GM23338 (cell line): ENCODE data around the gene MIER1. TPM values are rescaled to one million over a fixed set of nuclear protein-coding genes. Genes with fewer than 3 reads are reported as not detected.

ENCODE experiments used
- ATAC-seq: fragments of 200-7000 bp; cut with Tn5 transposase; 3 replicates; pipeline ENCODE4 v1.9.1; 2020
- DNase-seq: peaks from one replicate; pipeline ENCODE4 v3.0.0-alpha.2; 2015; ENCODE audit warnings: low spot score
- H2AFZ ChIP-seq: fragments of 200-600 bp; sonication (generic); 2 replicates; pipeline ENCODE4 v1.8.0; 2016; ENCODE audit warnings: antibody characterized with exemption, mild to moderate bottlenecking, moderate library complexity
- H3F3A ChIP-seq: fragments of 200-600 bp; sonication (generic); replicated peaks from 2 replicates; pipeline ENCODE4 v1.8.0; 2017; ENCODE audit warnings: antibody characterized with exemption, mixed run types, low read depth
- H3K27ac ChIP-seq: fragments of 200-600 bp; sonication (generic); 2 replicates; pipeline ENCODE4 v1.6.1; 2016; ENCODE audit warnings: low read depth
- H3K27me3 ChIP-seq: fragments of 200-600 bp; sonication (generic); 2 replicates; pipeline ENCODE4 v1.8.0; 2016; ENCODE audit warnings: mild to moderate bottlenecking, mixed run types, moderate library complexity; ENCODE audit not compliant: insufficient read depth
- H3K36me3 ChIP-seq: fragments of 200-600 bp; sonication (generic); 2 replicates; pipeline ENCODE4 v1.8.0; 2016; ENCODE audit warnings: mild to moderate bottlenecking; ENCODE audit not compliant: insufficient read depth
- H3K4me1 ChIP-seq: fragments of 200-600 bp; sonication (generic); 2 replicates; pipeline ENCODE4 v1.8.0; 2016; ENCODE audit warnings: mild to moderate bottlenecking, moderate library complexity; ENCODE audit not compliant: insufficient read depth
- H3K4me2 ChIP-seq: fragments of 200-600 bp; sonication (generic); 2 replicates; pipeline ENCODE4 v1.7.1; 2017; ENCODE audit warnings: mixed run types
- H3K4me3 ChIP-seq: fragments of 200-600 bp; sonication (generic); 2 replicates; pipeline ENCODE4 v1.6.1; 2016; ENCODE audit warnings: mixed run types
- H3K79me2 ChIP-seq: fragments of 200-600 bp; sonication (generic); replicated peaks from 2 replicates; pipeline ENCODE4 v1.8.0; 2017; ENCODE audit warnings: mild to moderate bottlenecking; ENCODE audit not compliant: insufficient read depth
- H3K9me2 ChIP-seq: fragments of 200-600 bp; sonication (generic); 2 replicates; pipeline ENCODE4 v1.8.0; 2017; ENCODE audit not compliant: insufficient read depth
- H4K20me1 ChIP-seq: fragments of 200-600 bp; sonication (generic); replicated peaks from 2 replicates; pipeline ENCODE4 v1.8.0; 2017; ENCODE audit warnings: mild to moderate bottlenecking; ENCODE audit not compliant: insufficient read depth
- H3K27ac Mint-ChIP-seq: 2 replicates; pipeline ENCODE4 v1.8.0; 2020; ENCODE audit warnings: inconsistent platforms, mild to moderate bottlenecking, moderate library complexity, mixed read lengths
- H3K27me3 Mint-ChIP-seq: 3 replicates; pipeline ENCODE4 v1.8.0; 2022; ENCODE audit warnings: low read depth, mild to moderate bottlenecking, moderate library complexity, mixed read lengths, inconsistent platforms; ENCODE audit not compliant: insufficient read depth, poor library complexity
- H3K36me3 Mint-ChIP-seq: 3 replicates; pipeline ENCODE4 v1.8.0; 2021; ENCODE audit warnings: low read depth, mild to moderate bottlenecking, inconsistent platforms, moderate library complexity, mixed read lengths
- H3K4me1 Mint-ChIP-seq: 3 replicates; pipeline ENCODE4 v1.8.0; 2020; ENCODE audit warnings: mild to moderate bottlenecking, inconsistent platforms, mixed read lengths
- H3K4me3 Mint-ChIP-seq: 3 replicates; pipeline ENCODE4 v1.8.0; 2021; ENCODE audit warnings: moderate library complexity, mild to moderate bottlenecking, inconsistent platforms, mixed read lengths
- H3K9me3 Mint-ChIP-seq: 3 replicates; pipeline ENCODE4 v1.8.0; 2020; ENCODE audit warnings: moderate library complexity, mild to moderate bottlenecking, inconsistent platforms, mixed read lengths
- JUNB ChIP-seq: IDR thresholded peaks from one replicate; pipeline ENCODE4 v1.6.1; 2016; ENCODE audit warnings: antibody characterized with exemption; ENCODE audit not compliant: unreplicated experiment
- POLR2AphosphoS5 ChIP-seq: IDR thresholded peaks from 2 replicates; pipeline ENCODE4 v1.6.1; 2016; ENCODE audit warnings: antibody characterized with exemption, low read depth
- STAT1 ChIP-seq: IDR thresholded peaks from one replicate; pipeline ENCODE4 v1.6.1; 2016; ENCODE audit warnings: antibody characterized with exemption; ENCODE audit not compliant: unreplicated experiment
- polyA plus RNA-seq: library from polyadenylated mRNA; unstranded; fragments of >200 nt; fragmentation: Nextera tagmentation; extraction: Ambion mirVana; gene quantifications from 2 replicates; pipeline ENCODE4 v1.2.1, GENCODE V29; 2016
- total RNA-seq: library from RNA; depleted of rRNA; stranded (reverse); fragments of >200 nt; shearing (Covaris generic); gene quantifications from 2 replicates; pipeline ENCODE4 v1.2.3, GENCODE V29; 2014
- TF ChIP-seq, protein P1 (sequence below), 2 experiments: fragments of 200-600 bp in 1 of 2; sonication (generic) in 1 of 2; conservative IDR thresholded peaks; 2 replicates each; pipeline versions ENCODE4 v1.5.1 to v1.6.1; 2016 to 2017; ENCODE audit warnings: antibody characterized with exemption in 2 of 2, low read depth in 2 of 2, mild to moderate bottlenecking in 2 of 2, moderate library complexity in 1 of 2
- TF ChIP-seq, protein P2 (sequence below): fragments of 250-450 bp; sonication (Bioruptor Pico); IDR thresholded peaks from 2 replicates; pipeline ENCODE4 v1.5.0; 2020; ENCODE audit warnings: mild to moderate bottlenecking, moderate library complexity

Gene MIER1
- total and polyA plus RNA-seq, 2 experiments from 2014 or later = 38.2 to 72.8 TPM

DNA sequence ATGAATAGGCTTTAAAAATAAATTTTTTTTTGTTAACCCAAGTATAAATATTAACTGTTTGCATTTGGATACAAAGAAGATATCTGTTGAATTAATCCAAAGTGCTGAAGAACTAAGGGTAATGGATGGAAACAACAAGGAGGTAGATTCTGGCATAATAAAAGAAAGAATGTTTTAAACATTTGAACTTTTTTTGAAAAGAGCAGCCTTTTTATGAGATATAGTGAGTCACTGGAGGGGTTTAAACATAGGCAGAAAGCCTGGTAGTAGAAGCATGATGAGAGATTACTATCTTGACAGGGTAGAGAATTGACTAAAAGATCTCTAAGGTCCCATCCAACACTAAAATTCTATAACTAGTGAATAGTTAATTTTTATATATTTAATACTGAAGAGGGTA is 2.7 kb downstream of the MIER1 start (continued):
- TF ChIP-seq, protein P1, sequence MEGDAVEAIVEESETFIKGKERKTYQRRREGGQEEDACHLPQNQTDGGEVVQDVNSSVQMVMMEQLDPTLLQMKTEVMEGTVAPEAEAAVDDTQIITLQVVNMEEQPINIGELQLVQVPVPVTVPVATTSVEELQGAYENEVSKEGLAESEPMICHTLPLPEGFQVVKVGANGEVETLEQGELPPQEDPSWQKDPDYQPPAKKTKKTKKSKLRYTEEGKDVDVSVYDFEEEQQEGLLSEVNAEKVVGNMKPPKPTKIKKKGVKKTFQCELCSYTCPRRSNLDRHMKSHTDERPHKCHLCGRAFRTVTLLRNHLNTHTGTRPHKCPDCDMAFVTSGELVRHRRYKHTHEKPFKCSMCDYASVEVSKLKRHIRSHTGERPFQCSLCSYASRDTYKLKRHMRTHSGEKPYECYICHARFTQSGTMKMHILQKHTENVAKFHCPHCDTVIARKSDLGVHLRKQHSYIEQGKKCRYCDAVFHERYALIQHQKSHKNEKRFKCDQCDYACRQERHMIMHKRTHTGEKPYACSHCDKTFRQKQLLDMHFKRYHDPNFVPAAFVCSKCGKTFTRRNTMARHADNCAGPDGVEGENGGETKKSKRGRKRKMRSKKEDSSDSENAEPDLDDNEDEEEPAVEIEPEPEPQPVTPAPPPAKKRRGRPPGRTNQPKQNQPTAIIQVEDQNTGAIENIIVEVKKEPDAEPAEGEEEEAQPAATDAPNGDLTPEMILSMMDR (conservative IDR thresholded peaks at IDR 0.05; ENCODE audit: low read depth in 2 of 2) = no peak

DNA sequence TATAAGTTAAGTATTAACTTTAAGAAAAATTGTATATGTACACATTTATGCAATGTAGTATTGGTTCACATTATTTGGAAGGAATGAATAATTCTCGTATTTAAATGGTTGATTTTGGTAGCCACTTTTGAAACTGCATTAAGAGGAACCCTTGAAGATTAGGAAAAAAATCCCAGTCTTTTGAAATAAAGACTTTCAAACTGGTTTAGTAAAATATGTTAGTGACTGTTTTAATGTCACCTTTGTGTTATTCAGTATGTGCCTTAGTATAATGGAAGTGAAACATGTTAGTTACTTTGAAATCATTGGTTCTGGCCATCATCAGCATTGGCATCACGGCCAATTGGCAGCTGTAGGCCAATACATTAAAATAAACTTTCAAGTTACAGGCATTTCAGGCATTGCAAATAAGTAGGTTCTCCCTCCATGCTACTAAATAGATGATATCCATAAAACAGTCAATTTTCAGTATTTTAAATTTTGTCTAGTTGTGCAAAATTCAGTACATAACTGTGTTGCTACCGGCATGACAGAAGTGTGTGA is 4.4 kb downstream of the MIER1 start:
- Histone ChIP-seq H3K27ac (no peak overlapping the region), H3K27me3 (no peaks in the 10 kb centered on the region), H3K4me1 (peaks cover 38% of the 10 kb centered on the region), H3K9me2 (no peaks in the 10 kb centered on the region), H3K4me2 (peak overlapping the region; percentile 79), H3F3A (peaks cover 7% of the 10 kb centered on the region; the same call in 1 of the 2 replicates), H2AFZ (no peak overlapping the region), H3K36me3 (no peaks in the 10 kb centered on the region), H4K20me1 (no peaks in the 10 kb centered on the region), H3K4me3 (peak overlapping the region; percentile 67), H3K79me2 (peaks cover 62% of the 10 kb centered on the region)
- H3K27me3 Mint-ChIP-seq = peaks cover 5% of the 10 kb centered on the region
- no peak for ATAC-seq
- TF ChIP-seq JUNB = no peak
- TF ChIP-seq, protein P2, sequence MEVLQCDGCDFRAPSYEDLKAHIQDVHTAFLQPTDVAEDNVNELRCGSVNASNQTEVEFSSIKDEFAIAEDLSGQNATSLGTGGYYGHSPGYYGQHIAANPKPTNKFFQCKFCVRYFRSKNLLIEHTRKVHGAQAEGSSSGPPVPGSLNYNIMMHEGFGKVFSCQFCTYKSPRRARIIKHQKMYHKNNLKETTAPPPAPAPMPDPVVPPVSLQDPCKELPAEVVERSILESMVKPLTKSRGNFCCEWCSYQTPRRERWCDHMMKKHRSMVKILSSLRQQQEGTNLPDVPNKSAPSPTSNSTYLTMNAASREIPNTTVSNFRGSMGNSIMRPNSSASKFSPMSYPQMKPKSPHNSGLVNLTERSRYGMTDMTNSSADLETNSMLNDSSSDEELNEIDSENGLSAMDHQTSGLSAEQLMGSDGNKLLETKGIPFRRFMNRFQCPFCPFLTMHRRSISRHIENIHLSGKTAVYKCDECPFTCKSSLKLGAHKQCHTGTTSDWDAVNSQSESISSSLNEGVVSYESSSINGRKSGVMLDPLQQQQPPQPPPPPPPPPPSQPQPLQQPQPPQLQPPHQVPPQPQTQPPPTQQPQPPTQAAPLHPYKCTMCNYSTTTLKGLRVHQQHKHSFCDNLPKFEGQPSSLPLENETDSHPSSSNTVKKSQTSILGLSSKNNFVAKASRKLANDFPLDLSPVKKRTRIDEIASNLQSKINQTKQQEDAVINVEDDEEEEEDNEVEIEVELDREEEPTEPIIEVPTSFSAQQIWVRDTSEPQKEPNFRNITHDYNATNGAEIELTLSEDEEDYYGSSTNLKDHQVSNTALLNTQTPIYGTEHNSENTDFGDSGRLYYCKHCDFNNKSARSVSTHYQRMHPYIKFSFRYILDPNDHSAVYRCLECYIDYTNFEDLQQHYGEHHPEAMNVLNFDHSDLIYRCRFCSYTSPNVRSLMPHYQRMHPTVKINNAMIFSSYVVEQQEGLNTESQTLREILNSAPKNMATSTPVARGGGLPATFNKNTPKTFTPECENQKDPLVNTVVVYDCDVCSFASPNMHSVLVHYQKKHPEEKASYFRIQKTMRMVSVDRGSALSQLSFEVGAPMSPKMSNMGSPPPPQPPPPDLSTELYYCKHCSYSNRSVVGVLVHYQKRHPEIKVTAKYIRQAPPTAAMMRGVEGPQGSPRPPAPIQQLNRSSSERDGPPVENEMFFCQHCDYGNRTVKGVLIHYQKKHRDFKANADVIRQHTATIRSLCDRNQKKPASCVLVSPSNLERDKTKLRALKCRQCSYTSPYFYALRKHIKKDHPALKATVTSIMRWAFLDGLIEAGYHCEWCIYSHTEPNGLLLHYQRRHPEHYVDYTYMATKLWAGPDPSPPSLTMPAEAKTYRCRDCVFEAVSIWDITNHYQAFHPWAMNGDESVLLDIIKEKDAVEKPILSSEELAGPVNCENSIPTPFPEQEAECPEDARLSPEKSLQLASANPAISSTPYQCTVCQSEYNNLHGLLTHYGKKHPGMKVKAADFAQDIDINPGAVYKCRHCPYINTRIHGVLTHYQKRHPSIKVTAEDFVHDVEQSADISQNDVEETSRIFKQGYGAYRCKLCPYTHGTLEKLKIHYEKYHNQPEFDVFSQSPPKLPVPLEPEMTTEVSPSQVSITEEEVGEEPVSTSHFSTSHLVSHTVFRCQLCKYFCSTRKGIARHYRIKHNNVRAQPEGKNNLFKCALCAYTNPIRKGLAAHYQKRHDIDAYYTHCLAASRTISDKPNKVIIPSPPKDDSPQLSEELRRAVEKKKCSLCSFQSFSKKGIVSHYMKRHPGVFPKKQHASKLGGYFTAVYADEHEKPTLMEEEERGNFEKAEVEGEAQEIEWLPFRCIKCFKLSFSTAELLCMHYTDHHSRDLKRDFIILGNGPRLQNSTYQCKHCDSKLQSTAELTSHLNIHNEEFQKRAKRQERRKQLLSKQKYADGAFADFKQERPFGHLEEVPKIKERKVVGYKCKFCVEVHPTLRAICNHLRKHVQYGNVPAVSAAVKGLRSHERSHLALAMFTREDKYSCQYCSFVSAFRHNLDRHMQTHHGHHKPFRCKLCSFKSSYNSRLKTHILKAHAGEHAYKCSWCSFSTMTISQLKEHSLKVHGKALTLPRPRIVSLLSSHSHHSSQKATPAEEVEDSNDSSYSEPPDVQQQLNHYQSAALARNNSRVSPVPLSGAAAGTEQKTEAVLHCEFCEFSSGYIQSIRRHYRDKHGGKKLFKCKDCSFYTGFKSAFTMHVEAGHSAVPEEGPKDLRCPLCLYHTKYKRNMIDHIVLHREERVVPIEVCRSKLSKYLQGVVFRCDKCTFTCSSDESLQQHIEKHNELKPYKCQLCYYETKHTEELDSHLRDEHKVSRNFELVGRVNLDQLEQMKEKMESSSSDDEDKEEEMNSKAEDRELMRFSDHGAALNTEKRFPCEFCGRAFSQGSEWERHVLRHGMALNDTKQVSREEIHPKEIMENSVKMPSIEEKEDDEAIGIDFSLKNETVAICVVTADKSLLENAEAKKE (CRISPR knock-in tag) = no peak
- TF ChIP-seq STAT1 = no peak
- TF ChIP-seq, protein P1 (conservative IDR thresholded peaks at IDR 0.05; ENCODE audit: low read depth in 2 of 2) = no peak
- no peak for TF ChIP-seq POLR2AphosphoS5
- no peaks in the 10 kb centered on the region for H3K9me3 Mint-ChIP-seq
- no peak for DNase-seq
- H3K27ac Mint-ChIP-seq = no peak overlapping the region; the same call in 1 of the 2 replicates
- peak overlapping the region; percentile 78 for H3K4me3 Mint-ChIP-seq
- H3K36me3 Mint-ChIP-seq = no peaks in the 10 kb centered on the region; the same call in 2 of the 3 replicates
- H3K4me1 Mint-ChIP-seq = peaks cover 39% of the 10 kb centered on the region
